Lower lobe of right lung (tissue), 2 donors: ENCODE results near the gene FBXO42. TPM values are rescaled to one million over a fixed set of nuclear protein-coding genes. Genes with fewer than 3 reads are reported as not detected.

Experiments
- ATAC-seq, 2 donors: fragments of 200-7000 bp; cut with Tn5 transposase; one replicate each; pipeline ENCODE4 v1.9.1; 2020 to 2022; ENCODE audit warnings: mild to moderate bottlenecking in 2 of 2, moderate library complexity in 2 of 2
- DNase-seq: peaks from one replicate; pipeline ENCODE4 v3.0.0-alpha.2; 2020
- H3K27ac ChIP-seq: fragments of 200-600 bp; one replicate; pipeline ENCODE4 v1.8.0; 2022
- H3K27me3 ChIP-seq: fragments of 200-600 bp; one replicate; pipeline ENCODE4 v1.8.0; 2022; ENCODE audit warnings: low read depth
- H3K36me3 ChIP-seq: fragments of 200-600 bp; one replicate; pipeline ENCODE4 v1.8.0; 2022; ENCODE audit warnings: mild to moderate bottlenecking
- H3K4me1 ChIP-seq: fragments of 200-600 bp; one replicate; pipeline ENCODE4 v1.8.0; 2022
- H3K4me3 ChIP-seq: fragments of 200-600 bp; one replicate; pipeline ENCODE4 v1.8.0; 2022; ENCODE audit warnings: mild to moderate bottlenecking
- H3K9me3 ChIP-seq: fragments of 200-600 bp; one replicate; pipeline ENCODE4 v1.8.0; 2022
- intact Hi-C: fragments of 100-400 bp; cut with DNase I; formaldehyde crosslinking; loops from one replicate; pipeline ENCODE4 v1.11.0; 2022
- total RNA-seq: library from RNA; stranded (reverse); fragmentation: NEBNext Ultra II Directional; extraction: Animal tissue kit (Norgen Biotek cat#: 25700); gene quantifications from one replicate; pipeline ENCODE4 v1.2.1, GENCODE V29; 2021
- TF ChIP-seq, protein P1 (sequence below): fragments of 200-600 bp; IDR thresholded peaks from one replicate; pipeline ENCODE4 v1.8.0; 2022; ENCODE audit warnings: antibody characterized with exemption, mild to moderate bottlenecking
- donor health status: DM: no; HTN: yes; CAD: no; lungs with severe emphysema.

The FBXO42 gene
- total RNA-seq, 1 donor from 2014 or later: 21.5 TPM

DNA sequence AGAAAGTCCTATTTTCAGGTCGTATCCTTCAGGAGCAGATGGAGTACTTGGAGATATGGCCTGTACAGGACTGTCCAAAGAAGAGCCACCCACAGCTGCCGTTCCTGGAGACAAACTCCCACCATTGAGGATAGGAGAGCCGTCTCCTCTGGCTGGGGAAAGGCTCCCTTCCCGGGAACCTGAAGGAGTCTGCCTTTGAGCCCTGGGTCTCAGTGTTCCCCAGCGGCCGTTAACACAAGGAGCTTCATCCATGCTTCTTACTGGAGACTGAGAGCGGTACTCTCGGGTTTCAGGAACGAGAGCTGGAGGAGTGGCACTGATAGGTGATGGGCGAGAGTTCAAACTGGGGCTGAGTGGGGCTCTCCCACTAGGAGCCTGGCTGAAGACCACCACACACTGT is 100.9 kb downstream of the FBXO42 start:
- no peaks in the 10 kb centered on the region for H3K9me3 ChIP-seq
- peak overlapping the region; percentile 70 for H3K27ac ChIP-seq
- H3K27me3 ChIP-seq: no peaks in the 10 kb centered on the region
- intact Hi-C loops: no loop called here
- DNase-seq (no peak), ATAC-seq (no peak)
- peaks cover 73% of the 10 kb centered on the region for H3K36me3 ChIP-seq
- TF ChIP-seq, protein P1, sequence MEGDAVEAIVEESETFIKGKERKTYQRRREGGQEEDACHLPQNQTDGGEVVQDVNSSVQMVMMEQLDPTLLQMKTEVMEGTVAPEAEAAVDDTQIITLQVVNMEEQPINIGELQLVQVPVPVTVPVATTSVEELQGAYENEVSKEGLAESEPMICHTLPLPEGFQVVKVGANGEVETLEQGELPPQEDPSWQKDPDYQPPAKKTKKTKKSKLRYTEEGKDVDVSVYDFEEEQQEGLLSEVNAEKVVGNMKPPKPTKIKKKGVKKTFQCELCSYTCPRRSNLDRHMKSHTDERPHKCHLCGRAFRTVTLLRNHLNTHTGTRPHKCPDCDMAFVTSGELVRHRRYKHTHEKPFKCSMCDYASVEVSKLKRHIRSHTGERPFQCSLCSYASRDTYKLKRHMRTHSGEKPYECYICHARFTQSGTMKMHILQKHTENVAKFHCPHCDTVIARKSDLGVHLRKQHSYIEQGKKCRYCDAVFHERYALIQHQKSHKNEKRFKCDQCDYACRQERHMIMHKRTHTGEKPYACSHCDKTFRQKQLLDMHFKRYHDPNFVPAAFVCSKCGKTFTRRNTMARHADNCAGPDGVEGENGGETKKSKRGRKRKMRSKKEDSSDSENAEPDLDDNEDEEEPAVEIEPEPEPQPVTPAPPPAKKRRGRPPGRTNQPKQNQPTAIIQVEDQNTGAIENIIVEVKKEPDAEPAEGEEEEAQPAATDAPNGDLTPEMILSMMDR: no peak
- peaks cover 36% of the 10 kb centered on the region for H3K4me1 ChIP-seq
- H3K4me3 ChIP-seq: no peak overlapping the region

DNA sequence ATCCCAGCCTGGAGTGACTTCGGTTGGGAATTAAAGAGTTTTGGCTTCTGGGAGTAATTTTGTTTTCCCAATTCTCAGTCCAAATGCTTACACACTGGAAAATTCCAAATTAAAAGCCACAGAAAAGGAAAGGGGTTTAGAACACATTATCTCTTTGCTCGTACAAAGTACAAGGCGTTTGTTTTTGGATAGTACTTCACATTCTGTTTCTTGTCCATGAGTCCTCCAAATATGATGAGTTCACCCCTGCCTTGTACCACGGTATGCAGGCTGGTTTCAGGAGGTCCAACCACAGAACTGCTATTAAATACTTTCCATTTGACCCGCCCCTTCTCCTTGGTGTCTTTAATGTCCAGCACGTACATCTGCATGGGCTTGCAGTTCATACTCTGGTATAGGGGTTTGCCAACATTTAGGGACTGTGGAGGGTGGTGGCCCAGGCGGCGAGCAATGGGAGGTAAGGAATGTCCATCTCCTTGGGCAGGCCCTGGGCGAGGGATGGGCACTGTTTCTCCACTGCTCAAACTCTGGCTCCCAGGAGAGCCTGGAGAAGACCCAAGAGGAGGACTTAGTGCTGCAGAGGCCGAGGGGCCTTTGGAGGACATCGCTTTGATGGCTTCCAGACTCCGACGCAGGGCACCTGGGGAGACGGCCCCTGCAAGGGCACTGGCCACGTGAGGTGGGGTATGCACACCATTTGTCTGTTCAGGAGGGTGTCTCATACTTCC is 101.6 kb downstream of the FBXO42 start:
- TF ChIP-seq, protein P1: no peak
- Histone ChIP-seq H3K36me3 (peaks cover 68% of the 10 kb centered on the region), H3K4me1 (peaks cover 36% of the 10 kb centered on the region), H3K4me3 (no peak overlapping the region), H3K27me3 (no peaks in the 10 kb centered on the region), H3K9me3 (no peaks in the 10 kb centered on the region), H3K27ac (peak overlapping the region; percentile 70)
- no peak for DNase-seq
- ATAC-seq: peak in 1 of 2 donors; percentile 18
- intact Hi-C loops: no loop called here

DNA sequence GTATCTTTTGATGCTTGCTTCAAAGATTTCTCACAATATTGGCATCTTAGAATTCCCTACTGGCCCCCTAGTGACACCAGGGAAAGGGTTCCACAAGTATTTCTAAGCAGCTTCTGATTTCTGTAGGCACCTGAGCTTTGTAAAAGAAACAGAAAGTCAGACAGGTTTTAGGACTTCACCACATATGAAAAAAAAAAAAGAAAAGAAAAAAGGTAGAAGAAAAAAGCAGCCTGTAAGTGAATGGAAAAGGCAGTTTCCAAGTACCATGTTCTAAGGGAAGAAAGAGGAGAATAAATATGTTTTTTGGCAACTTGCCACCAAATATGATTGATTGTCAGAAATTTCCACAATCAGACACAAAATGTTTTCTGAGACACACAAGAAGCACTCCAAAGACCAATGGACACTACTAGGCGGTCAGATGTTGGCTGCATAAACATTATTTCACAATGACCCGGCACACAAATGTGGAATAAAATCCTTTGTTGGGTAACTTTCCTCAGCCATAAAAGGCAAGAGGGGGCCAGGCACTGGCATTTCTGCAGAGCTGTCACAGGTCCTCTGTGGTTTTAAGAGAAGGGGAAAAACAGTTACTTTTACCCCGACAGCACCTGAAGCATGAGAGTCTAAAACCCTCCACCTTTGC is 102.6 kb downstream of the FBXO42 start:
- Histone ChIP-seq H3K36me3 (peaks cover 64% of the 10 kb centered on the region), H3K27me3 (no peaks in the 10 kb centered on the region), H3K4me3 (no peak overlapping the region), H3K9me3 (no peaks in the 10 kb centered on the region), H3K27ac (peak overlapping the region; percentile 59), H3K4me1 (peaks cover 36% of the 10 kb centered on the region)
- no peak for DNase-seq
- TF ChIP-seq, protein P1: no peak
- ATAC-seq: peak; percentile 61 to 65
- intact Hi-C loops: no loop called here

DNA sequence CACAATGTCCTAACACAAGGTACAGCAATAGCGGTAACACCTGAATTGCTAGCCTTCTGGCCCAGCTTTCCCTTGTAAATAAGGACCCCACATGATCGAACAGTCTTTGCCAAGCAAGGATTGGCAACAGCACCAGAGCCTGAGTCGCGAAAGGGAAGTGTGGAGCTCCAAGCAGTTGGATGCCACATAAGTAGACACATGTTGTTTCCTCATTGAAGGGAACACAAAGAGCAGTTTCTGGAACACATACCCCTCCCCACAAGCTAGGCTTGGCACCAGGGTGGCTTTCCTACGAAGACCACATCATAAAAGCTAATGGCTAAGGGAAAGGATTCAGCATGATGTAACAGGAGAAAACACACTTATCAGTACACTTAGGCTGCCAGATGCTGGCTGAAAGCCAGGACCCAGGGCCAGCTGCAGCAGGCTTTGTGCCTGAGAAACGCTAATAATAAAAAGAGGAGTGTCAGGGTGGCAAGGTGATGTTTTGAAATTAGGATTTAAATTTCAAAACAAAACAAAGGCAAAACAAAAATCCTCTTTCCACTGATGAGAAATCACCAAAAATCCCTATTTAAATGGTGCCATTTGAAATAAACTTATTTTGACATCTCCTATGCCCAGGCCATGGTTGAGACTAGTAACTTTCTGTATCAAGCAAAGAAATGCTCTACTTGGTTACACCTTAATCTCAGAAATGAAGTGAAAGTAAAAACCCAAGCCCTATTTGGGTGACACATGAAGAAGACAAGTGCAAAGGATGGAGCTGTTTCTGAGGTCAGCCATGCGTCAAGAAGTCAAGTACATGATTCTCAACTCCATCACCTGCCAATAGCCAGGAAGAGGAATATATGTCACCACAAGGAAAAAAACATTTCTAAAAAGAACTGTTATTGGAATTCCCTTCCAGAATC is 103.4 kb downstream of the FBXO42 start:
- Histone ChIP-seq H3K27me3 (no peaks in the 10 kb centered on the region), H3K36me3 (peaks cover 56% of the 10 kb centered on the region), H3K4me1 (peaks cover 40% of the 10 kb centered on the region), H3K4me3 (no peak overlapping the region), H3K9me3 (no peaks in the 10 kb centered on the region), H3K27ac (peak overlapping the region; percentile 59)
- DNase-seq: peak; percentile 84
- TF ChIP-seq, protein P1: no peak
- intact Hi-C loops: no loop called here
- peak; percentile 77 to 84 for ATAC-seq

DNA sequence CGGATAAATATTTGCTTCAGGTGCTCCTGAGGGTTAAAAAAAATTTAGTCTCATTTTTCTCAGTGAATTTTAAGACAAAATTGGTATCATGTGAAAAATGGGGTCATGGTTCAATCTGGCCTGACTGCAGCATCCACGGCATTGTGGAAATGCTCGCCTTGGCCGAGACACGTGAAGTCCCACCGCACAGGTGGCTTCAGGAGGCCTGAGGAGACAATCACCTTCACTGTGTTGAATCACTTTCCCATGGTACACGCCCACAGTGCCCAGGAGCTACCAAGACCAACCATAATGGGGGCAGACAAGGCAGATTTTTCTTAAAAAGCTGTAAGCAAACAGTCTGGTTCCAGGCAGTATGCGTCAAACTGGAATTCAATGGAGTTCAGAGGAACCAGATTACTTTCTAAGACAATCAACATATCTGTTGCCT is 104.3 kb downstream of the FBXO42 start:
- no peak for ATAC-seq
- TF ChIP-seq, protein P1: no peak
- Histone ChIP-seq H3K4me1 (peaks cover 41% of the 10 kb centered on the region), H3K36me3 (peaks cover 47% of the 10 kb centered on the region), H3K27me3 (no peaks in the 10 kb centered on the region), H3K4me3 (no peak overlapping the region), H3K27ac (peak overlapping the region; percentile 51), H3K9me3 (no peaks in the 10 kb centered on the region)
- intact Hi-C loops: no loop called here
- DNase-seq: no peak
